HG03045 (cell line): ENCODE measurements around the gene RCSD1.

ENCODE experiments used
- ATAC-seq: cut with Tn5 transposase; IDR thresholded peaks from one replicate; pipeline ENCODE4 v1.9.1; 2021; ENCODE audit warnings: mild to moderate bottlenecking, moderate library complexity; ENCODE audit not compliant: unreplicated experiment

The RCSD1 gene

DNA sequence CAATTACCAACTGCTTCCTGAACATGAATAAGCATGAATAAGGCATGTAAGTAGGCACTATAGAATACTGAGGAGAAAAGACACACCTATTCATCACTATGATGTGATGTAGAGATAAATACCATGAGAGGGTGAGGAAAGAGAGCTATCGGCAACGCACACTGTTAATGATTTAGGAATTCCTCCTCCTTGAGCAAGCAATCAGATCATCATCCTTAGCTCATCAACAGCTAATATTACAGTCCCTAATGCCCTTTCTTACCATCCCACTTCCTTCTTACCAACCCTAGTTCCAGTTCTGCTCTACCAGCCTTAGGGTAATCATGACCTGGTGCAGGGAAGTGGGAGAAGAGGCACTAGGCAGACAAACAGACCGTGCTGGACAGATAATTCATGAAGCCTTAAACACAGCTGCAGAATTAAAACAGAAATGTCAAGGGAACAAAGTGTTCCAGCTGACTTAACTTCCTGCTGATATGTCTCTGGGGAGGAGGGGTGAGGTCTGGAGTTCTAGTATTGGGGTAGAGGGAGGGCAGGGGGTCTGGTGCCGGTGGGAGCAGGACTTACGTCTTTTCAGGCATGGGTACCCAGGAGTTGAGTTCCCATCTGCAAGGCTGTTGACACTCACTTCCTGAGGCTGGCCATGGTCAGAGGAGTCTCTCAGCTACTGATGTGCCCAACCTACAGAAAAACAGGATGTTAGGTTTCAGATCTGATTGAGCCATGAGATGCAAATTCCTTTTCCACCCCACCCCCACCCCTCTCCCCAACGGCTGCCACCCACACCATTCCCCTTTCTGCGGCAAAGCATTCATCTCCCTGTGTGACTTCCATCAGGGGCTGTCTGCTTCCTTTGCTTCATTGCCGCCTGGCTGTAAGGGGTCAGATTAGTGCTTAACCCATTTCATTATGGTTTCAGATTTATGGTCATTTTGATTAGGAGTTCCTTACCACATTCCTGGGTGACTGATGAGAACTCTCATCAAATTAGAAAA, 12.6 kb upstream of the RCSD1 start:
- ATAC-seq, result peak; percentile 46

DNA sequence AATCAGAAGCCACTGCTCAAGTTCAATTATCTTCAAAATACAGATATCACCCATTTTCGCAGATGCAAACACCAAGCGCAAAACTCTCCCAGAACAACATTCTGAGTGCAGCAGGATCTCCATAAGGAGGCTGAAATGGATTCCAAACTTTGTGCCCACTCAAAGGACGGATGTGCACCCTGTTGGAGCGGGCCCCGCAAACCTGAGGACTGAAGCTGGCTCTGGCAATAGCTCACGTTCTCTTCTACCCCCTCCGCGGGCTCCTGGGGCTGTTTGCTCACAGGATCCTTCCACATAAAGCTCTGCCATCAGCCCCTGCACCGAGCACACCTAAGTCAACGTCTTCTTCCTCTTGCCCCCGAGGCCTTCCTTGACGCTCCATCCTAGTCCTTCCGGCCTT, 11.7 kb upstream of the RCSD1 start:
- ATAC-seq, result no peak

DNA sequence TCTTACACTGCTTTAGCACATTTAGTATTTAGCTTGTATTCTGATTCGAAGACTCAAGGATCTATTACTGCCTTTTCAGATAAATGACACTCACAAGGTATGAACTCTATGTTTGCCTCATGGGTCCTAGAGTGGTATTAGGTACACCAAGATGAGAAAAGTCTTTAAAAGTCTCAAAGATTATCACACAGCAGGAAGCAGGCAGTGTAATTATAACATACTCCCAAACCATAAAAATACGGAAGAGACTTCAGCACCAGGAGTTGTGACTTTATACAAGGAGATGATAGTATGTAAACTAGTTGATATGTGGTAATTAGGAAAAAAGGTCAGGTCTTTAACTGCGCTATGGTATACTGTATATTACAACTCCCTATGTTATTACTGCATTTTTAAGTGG, 11.2 kb upstream of the RCSD1 start:
- no peak for ATAC-seq

DNA sequence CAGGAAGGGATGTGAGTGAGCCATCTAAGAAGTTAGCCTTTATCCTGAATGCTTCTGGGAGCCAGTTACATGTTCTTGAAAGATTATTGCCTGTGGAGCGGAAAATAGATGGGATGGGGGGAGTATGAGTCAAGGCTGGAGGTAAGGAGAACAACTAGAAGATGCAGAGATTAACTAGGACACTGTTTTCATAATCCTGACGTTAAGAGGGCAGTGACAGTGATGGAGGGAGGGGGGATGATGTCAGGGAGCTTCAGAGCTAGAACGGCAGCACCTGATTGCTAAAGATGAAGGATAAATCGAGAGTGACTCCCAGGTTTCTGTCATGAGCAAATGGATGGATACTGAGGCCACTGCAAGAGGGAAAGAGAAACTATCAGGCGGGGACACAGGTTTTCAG, 10.0 kb upstream of the RCSD1 start:
- no peak for ATAC-seq

DNA sequence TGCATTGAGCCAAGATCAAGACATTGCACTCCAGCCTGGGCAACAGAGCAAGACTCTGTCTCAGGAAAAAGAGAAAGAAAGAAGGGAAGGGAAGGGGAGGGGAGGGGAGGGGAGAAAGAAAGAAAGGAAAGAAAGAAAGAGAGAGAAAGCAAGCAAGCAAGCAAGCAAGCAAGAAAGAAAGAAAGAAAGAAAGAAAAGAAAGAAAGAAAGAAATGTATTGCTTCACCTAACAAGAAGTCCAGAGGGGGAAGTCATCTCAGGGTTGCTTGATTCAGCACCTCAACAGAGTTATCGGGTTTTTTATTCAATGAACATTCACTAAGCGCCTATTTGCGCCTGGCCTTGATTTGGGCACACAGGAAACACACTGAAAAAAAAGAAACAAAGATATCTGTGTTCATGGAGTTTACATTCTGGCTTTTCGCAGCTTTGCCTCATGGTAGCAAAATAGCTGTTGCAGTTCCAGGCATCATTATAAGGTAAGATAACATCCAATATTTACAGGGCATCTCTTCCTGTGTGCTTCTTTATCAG, 8.2 kb upstream of the RCSD1 start:
- ATAC-seq, result no peak

DNA sequence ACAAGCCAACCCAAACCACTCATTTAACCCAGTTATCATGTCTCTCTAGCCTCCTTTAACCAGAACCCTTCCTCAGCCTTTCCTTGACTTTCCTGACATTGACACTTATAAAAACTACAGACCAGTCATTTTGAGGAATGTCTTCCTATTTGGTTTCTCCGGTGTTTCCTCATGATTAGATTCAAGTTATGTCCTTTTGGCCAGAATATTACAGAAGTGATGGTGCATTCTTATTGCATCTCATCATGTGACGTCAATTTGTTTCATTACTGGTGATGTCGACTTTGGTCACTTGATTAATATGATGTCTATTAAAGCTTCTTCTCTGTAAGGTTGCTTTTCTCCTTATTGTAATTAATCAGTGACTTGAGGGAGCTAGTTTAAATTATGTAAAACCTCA, 6.1 kb upstream of the RCSD1 start:
- ATAC-seq, result no peak

DNA sequence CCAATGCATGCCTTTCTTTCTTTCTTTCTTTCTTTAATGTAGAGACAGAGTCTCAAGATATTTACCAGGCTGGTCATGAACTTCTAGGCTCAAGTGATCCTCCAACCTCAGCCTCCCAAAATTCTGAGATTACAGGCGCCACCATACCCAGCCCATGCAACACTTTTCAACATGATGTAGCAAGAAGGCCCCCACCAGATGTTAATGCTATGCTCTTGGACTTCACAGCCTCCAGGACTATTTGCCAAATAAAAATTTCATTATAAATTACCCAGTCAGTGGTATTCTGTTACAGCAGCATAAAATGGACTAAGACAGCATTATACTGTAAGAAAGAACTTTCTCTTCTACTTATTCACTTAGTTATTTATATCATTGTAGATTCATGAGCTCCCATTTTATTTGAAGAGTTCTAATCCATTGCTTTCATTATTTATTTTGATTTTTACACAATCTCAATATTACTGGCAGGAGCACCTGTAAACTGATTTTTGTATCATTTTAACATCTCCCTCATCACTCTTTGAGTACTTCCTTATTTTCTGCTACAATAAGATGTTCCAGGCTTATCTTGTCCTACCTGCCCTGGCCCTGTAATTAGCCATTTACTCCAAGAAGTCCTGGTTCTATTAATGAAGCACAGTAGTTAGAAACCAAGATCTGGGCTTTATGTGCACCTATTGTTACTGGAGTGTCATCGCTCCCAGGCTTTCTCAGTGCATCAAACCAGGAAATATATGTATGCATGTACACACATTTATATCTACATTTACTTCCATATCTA, 4.8 kb upstream of the RCSD1 start:
- ATAC-seq, result no peak

DNA sequence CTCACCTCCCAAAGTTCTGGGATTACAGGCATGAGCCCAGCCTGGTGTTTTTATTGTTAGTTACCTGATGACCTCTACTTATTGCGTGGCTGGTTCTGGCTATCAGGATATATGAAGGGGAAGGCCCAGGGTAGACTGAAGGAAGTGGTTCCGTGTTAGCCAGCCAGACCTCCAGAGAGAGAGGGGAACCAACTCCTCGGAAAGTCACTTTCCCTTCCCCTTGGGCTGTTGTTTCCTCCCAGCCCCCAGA, 2.5 kb upstream of the RCSD1 start:
- ATAC-seq, result peak; percentile 4

DNA sequence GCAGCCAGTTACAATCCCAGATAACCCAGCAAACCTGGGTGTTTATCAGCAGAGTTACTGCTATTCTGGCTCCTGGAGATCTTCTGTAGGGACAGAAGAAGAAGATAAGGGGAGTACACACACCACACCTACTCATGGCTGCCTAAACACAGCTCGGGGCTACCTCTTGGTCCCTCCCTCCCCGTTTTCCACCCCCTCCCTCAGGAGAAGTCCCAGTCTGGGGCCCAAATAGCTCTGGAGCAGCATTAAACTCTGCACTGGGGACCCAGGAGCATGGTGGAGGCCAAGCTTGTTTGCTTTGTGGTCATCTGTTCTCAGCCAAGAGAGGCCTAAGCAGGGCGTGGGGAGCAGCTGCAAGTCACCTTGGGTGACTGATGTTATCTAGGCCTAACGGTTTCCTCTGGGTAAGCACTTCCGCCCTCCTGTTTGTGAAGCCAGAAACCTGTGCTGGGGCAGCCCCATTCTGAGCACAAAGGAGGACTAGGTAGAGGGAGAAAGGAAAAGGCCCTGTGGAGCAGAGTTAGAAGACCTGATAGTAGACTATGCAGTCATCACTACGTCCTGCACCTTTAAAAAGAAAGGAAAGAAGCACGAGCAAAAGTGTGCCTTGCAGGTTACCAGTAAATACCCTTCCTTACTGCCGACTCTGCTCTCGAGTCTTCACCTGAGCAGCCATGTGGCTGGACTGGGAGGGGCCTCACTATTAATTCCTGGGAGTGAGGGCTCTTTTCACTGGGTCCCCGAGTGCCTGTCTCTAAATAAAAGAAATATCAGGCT, 2.0 kb upstream of the RCSD1 start:
- peak; percentile 71 for ATAC-seq

DNA sequence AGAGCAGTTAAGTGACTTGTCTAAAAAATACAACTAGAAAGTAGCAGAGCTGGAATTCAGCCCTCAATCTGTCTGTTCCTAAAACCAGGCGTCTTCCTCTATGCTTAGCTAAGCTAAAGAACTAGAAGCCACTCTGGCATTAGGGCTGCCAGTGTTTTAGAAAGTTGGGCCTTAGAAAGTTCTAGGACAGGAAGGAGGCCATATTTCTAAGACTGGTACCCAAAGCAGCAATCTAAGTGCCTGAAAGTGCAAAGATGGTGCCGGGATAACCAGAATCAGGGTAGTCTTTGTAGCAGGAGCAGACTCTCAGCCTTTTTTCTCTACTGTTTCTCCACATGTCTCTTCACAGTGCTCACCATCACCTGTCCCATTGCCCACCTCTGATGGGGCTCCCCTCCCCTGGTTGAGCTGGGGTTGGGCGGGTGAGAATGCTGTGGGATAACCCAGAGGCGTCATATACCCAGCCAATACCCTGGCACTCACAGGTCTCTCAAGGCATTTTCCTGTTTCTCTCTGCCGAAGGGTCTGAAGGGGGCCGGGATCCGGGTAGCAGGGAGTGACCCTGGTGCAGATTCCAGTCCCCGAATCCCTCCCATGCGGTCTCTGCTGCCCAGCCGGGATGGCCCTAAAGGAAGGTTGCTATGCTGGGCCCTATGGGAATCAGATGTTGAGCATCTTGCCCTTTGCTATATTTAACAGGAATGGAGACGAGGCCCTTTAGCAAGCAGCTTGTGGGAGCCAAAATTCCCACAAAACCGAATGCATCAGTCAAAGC, 1.1 kb upstream of the RCSD1 start:
- no peak for ATAC-seq

DNA sequence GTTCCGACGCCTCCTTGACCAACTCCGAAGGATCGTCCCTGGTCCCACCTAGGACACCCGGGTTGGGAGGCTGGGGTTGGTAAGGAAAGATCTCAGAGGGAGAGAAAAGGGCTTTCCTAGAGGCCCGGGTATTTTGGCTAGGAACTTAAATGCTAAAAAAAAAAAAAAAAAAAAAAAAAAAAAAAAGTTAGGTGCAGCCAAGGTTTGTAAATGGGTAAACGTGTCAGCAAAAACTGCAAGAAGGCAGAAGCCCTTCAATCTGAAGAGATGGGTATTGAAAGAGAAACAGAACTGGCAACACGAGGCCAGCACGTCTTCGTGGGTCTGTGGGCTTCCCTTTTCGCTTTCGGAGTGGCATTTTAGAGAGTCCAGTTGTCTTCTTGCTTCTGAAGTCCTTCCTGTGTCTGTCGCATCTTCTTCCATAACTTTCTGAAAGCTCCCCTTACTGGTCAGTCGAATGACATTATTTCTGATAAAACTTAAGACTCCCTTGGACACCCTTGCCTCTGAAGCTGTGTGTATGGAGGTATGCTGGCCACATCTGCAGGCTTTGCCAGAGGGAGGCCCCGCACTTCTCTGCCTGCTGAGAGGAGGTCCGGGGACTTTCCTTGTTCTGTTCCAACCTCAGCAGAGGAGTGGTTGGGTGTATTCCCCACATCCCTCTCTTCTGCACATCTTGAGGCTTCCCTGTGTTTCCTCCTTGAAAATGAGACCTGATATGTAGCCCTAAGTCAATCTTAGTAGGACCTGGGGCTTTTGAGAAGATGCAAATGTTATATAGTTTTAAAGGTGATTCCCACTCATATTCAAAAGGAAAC, 745 bp downstream of the RCSD1 start:
- ATAC-seq, result no peak

DNA sequence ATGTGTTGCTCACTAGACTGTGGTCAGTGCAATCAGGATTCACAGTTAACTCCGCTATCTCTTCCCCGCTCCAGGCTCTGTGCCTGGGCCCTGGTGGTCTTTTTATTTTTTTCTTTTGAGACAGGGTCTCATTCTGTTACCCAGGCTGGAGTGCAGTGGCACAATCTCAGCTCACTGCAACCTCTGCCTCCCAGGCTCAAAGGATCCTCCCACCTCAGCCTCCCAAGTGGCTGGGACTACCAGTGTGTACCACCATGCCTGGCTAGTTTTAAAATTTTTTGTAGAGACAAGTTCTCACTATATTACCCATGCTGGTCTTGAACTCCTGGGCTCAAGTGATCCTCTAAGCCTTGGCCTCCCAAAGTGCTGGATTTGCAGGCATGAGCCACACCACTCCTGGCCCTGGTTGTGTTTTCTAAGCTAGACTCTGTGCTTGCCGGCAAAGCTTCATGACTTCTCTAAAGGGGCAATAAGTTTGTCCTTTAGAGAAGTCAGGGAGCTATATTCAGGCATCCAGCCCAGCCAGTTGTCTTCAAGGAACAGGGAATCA, 1.4 kb downstream of the RCSD1 start:
- ATAC-seq, result no peak

DNA sequence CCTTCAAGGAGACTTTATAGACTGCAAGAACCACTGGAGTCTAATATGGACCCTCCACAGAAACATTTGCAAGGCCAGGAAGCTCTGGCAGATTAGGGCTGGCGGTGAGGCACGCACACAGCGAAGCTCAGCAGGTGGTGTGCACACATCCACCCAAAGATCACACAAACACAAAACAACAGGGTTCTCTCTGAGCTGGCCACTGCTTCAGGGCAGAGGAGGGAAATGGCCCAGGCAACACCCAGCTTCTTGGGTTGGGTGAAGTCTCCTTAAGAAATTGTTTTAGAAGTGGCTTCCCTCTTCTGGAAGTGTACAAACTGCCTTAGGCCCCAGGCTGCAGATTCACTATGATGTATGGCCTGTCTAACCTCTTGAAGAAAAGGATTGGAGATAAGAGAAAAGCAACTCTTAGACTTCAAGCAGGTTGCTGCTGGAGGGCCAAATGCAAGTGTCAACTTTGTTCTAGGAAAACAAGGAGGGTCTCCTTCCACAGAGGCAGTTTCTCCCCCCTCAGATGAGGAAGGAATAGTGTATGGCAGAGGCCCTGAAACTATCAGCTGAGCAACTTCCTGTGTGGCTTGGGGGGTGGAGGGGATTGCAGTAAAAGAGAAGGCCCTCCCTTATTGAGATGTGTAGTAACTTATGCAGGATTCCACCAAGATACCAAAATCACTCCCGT, 2.0 kb downstream of the RCSD1 start:
- ATAC-seq, result no peak

DNA sequence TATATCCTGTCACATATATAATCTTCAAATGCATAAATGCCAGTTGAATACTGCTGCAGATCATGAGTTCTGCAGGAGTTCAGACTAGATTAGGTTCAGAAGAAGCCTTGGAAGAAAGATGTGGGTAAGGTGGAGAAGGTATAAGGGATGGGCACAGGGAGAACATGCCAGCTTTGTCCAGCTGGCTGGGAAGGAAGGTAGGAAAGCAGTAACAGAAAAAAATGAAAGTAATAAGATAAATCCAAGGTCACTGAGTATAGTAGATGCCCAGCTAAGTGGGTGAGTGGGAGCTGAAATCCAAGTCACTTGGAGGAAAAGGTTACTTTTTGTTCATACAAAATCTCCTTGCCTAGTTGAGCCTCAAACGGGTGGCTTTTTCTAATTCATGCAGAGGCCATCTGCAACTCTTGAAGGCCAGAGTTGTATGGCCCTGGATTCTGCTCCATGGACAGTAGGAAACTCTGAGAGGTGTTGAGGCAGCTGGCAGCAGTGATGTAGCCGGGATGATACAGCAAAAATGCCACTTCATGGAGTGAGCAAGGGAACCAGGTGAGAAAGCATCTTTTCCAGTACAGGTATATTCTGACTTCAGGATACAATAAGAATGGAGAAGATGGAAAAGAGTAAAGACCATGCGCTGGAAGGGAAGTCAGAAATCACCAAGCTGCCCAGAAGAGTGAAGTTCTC, 3.4 kb downstream of the RCSD1 start:
- ATAC-seq, result no peak

DNA sequence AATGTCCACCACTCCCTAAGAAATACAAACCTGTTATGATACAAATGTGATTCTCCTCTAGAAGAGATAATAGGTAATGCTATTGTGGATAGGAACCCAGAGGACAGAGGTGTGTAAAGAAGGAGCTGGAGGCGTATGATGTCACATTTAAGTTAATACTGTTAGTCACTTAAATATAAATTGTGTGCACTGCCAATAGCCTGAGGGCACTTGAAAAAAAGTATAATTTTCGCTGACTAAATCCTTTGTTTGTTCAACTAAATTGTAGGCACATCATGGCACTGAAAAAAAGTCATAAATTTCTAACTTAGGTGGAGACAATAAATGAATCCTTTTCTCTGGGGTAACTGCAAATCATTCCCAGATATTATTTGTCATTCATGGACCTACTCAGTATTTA, 4.4 kb downstream of the RCSD1 start:
- ATAC-seq, result no peak

DNA sequence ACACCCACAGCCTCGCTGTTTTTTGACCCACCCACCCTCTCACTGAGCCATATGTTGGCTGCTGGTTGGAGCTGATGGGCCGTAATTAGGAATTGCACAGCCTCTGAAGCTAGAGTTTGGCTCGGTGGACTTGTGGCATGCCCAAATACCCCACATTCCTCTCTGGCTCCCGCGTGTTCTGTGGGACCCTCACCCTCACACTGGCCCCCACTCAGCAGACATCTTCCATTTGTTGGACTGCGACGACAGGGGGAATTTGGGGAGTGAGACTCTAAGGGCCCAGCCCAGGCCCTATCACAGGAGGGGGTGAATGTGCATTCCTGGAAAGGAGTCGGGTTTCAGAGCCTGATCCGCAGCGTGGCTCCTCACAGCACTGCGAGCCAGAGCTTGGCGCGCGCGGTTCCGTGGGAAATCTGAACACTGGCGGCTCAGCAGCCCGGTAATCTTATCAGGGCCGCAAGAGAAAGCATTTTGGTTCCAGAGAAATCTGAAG, 5.2 kb downstream of the RCSD1 start:
- ATAC-seq, result no peak

DNA sequence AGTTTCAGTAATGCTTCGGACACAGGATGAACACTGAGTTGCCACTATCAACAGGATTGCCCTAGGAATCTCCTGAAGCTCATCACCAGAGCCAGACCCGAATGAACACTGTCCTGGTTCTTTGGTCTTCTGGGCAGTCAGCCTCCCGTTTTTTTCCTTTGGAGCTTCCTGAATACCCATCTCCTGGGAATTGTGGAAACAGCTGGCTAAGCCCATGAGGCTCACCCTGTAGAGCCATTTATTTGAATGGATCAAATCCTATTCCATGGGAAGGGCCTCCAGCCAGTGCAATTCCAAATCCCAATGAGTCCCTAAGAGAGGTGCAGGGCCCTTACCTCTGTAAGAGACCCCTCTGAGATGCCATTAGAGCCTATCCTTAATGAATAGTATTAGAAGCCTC, 5.9 kb downstream of the RCSD1 start:
- no peak for ATAC-seq

DNA sequence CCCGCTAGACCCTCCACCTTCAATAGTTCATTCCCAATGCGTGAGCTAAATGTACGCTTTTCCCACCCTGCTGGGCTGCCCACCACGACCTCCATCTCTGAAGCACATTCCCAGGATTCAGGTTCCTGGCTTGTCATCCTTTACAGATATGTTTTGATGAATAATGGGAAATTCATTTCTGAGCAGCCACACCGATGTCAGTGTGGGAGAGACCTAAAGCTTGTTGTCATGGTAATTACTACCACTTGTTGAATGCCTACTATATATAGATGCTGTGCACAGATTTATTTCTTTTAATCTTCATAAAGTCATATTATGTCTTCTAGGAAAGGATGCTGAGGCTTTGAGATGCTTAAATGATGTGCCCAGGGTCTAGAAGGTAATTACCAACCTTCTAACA, 8.0 kb downstream of the RCSD1 start:
- ATAC-seq, result no peak
